Body of pancreas (tissue), 4 donors: ENCODE results near the gene BMP7. TPM values are rescaled to one million over a fixed set of nuclear protein-coding genes. Genes with fewer than 3 reads are reported as not detected.

Source experiments
- ATAC-seq: fragments of 150-250 bp; one replicate; pipeline ENCODE4 v1.9.1; 2016
- DNase-seq, 4 donors: peaks; one replicate each; pipeline ENCODE4 v3.0.0-alpha.2; 2019
- H3K27ac ChIP-seq, 4 donors: fragments of 200-600 bp; sonication (generic); 1 replicate in 3 of 4; 2 replicates in 1 of 4; pipeline versions ENCODE4 v1.5.1 to v1.6.1; 2016 to 2019; ENCODE audit warnings: mild to moderate bottlenecking in 1 of 4, mixed read lengths in 1 of 4, moderate library complexity in 1 of 4
- H3K27me3 ChIP-seq, 2 donors: fragments of 200-600 bp; sonication (generic); one replicate each; pipeline ENCODE4 v1.6.0; 2016; ENCODE audit warnings: mild to moderate bottlenecking in 1 of 2
- H3K36me3 ChIP-seq, 2 donors: fragments of 200-600 bp; sonication (generic); replicated peaks in 1 of 2; 2 replicates each; pipeline ENCODE4 v1.5.1; 2016; ENCODE audit warnings: low read depth in 2 of 2; ENCODE audit not compliant: insufficient read depth in 1 of 2
- H3K4me1 ChIP-seq: fragments of 200-600 bp; sonication (generic); one replicate; pipeline ENCODE4 v1.6.0; 2016
- H3K4me3 ChIP-seq, 2 donors: fragments of 200-600 bp; sonication (generic); 1 replicate in 1 of 2; 2 replicates in 1 of 2; pipeline ENCODE4 v1.5.1; 2016 to 2019
- H3K9me3 ChIP-seq, 3 donors: fragments of 200-600 bp; sonication (generic); 1 replicate in 2 of 3; 2 replicates in 1 of 3; pipeline ENCODE4 v1.5.1; 2016
- POLR2A ChIP-seq, 3 donors: fragments of 450-650 bp; IDR thresholded peaks; one replicate each; pipeline ENCODE4 v1.6.1; 2016; ENCODE audit warnings: antibody characterized with exemption in 3 of 3, mild to moderate bottlenecking in 2 of 3
- WGBS, 2 donors: methylation state at CpG; one replicate each; pipeline ENCODE4 v1.1.5; 2017; 5-methylcytosine and 5-hydroxymethylcytosine counted together
- intact Hi-C: fragments of 100-400 bp; cut with DNase I; formaldehyde crosslinking; loops from one replicate; pipeline ENCODE4 v1.15.1; 2023
- total RNA-seq, 2 donors: library from RNA; depleted of rRNA; stranded (reverse); fragments of >200 nt; gene quantifications; one replicate each; pipeline ENCODE4 v1.1.0, GENCODE V29; 2016
- TF ChIP-seq, protein P1 (sequence below), 7 experiments: fragments of 450-650 bp in 4 of 7; fragments of 200-600 bp in 3 of 7; sonication (generic) in 3 of 7; IDR thresholded peaks; one replicate each; pipeline ENCODE4 v1.5.1; 2016 to 2019; ENCODE audit warnings: antibody characterized with exemption in 7 of 7

The BMP7 gene
- total RNA-seq, 2 donors from 2014 or later = 4.2 TPM; not detected in 1

DNA sequence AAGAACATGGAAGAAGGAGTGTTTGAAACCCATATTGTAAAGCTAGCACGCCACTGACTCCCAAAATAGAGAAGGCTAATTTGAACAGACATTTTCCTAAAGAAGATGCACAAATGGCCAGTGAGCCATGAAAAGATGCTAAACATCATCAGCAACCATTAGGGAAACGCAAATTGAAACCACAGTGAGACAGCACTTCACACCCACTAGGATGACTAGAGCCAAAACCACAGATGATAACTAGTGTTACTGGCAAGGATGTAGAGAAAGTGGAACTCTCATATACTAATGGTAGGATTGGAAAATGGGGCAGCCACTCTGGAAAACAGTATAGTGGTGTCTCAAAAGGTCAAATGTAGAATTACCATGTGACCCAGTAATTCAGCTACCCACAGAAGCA, 58.2 kb downstream of the BMP7 start:
- TF ChIP-seq, protein P1, sequence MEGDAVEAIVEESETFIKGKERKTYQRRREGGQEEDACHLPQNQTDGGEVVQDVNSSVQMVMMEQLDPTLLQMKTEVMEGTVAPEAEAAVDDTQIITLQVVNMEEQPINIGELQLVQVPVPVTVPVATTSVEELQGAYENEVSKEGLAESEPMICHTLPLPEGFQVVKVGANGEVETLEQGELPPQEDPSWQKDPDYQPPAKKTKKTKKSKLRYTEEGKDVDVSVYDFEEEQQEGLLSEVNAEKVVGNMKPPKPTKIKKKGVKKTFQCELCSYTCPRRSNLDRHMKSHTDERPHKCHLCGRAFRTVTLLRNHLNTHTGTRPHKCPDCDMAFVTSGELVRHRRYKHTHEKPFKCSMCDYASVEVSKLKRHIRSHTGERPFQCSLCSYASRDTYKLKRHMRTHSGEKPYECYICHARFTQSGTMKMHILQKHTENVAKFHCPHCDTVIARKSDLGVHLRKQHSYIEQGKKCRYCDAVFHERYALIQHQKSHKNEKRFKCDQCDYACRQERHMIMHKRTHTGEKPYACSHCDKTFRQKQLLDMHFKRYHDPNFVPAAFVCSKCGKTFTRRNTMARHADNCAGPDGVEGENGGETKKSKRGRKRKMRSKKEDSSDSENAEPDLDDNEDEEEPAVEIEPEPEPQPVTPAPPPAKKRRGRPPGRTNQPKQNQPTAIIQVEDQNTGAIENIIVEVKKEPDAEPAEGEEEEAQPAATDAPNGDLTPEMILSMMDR (IDR thresholded peaks at IDR 0.05) = no peak
- no peak for TF ChIP-seq POLR2A (IDR thresholded peaks at IDR 0.05)
- no peak for ATAC-seq
- intact Hi-C loops = no loop called here
- Histone ChIP-seq H3K36me3 (no peaks in the 10 kb centered on the region), H3K27ac (no peak overlapping the region), H3K27me3 (no peaks in the 10 kb centered on the region), H3K4me1 (peaks cover 22% of the 10 kb centered on the region), H3K4me3 (no peak overlapping the region), H3K9me3 (peaks cover 0 to 12% (median 0%) of the 10 kb centered on the region in 3 donors)
- no peak for DNase-seq
- 83 to 89% methylated on average over 2 of the region's 2 CpGs for WGBS, 2 donors

DNA sequence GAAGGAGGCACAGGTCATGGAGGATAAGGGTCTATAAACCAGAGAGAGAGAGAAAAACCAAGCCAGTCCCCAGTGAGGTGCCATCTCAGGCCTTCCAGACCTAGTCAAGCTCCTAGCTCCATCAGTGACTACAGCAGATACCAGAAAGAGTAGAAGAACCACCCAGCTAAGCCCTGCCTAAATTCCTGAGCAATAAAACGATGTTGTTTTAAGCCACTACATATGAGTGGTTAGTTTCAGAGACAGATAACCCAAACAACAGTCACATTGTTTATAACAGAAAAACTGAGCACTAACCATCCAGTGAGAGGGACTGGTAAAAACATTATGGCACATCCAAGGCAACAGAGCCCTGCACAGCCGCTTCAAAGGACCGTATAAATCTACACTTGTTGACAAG, 59.2 kb downstream of the BMP7 start:
- TF ChIP-seq POLR2A (IDR thresholded peaks at IDR 0.05) = no peak
- TF ChIP-seq, protein P1 (IDR thresholded peaks at IDR 0.05) = no peak
- Histone ChIP-seq H3K36me3 (no peaks in the 10 kb centered on the region), H3K9me3 (peaks cover 0 to 12% (median 0%) of the 10 kb centered on the region in 3 donors), H3K27me3 (no peaks in the 10 kb centered on the region), H3K4me1 (peaks cover 20% of the 10 kb centered on the region), H3K4me3 (no peak overlapping the region), H3K27ac (no peak overlapping the region)
- no peak for DNase-seq
- ATAC-seq = no peak
- intact Hi-C loops = no loop called here
- WGBS, 2 donors = 89 to 96% methylated on average over 3 of the region's 3 CpGs

DNA sequence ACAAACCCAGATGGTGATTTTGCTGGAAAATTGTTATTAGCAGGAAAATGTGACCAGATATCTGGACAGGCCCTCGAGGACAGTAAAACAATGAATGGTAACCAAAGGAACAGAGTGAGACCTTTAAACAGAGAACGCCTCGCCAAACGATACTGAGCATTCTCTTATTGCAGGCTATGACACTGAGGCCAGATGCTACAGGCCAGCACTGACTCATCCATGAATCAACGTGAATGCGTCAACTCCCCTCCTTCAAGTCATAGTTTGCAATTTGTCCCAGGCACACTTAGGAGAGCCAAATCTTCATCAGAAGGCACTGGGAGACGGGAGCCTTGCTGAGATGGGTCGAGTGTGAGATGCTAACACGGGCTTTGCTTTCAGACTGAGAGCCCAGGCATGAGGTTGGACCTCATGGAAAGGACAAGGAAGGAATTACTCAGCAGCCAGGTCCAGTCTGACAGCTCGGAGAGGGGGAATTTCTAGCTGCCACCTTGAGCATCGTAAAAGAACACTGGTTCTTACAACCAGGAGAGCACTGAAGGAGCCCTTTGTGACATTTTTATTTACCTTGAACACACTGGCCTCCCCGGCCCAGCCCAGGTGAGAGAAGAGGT, 60.7 kb downstream of the BMP7 start:
- H3K4me3 ChIP-seq = no peak overlapping the region
- no peaks in the 10 kb centered on the region for H3K27me3 ChIP-seq
- no peaks in the 10 kb centered on the region for H3K36me3 ChIP-seq
- intact Hi-C loops = no loop called here
- no peak overlapping the region for H3K27ac ChIP-seq
- H3K9me3 ChIP-seq = peaks cover 0 to 12% (median 0%) of the 10 kb centered on the region in 3 donors
- no peak for TF ChIP-seq POLR2A (IDR thresholded peaks at IDR 0.05)
- 71 to 72% methylated on average over 12 of the region's 12 CpGs for WGBS, 2 donors
- ATAC-seq = no peak
- DNase-seq = no peak
- H3K4me1 ChIP-seq = peaks cover 13% of the 10 kb centered on the region

DNA sequence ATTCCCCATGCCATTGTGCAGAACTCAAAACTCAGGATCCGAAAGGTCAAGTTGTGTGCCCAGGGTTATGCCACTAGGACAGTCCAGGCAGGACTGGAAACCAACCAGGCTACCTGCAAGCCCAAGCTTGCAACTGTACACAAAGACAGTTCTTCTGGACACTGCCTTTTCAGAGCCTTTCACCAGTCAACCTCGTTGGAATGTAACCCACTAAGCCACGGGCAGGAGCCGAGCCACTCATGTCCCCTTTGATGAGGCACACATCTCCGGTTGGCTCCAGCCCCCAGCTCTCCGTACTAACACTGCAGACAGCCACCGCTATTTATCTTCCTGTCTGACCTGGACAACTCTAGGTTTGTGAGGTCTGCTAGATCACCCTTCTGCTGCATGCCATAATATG, 62.5 kb downstream of the BMP7 start:
- Histone ChIP-seq H3K27ac (no peak overlapping the region), H3K4me3 (no peak overlapping the region), H3K9me3 (peaks cover 0 to 12% (median 0%) of the 10 kb centered on the region in 3 donors), H3K27me3 (no peaks in the 10 kb centered on the region), H3K4me1 (no peaks in the 10 kb centered on the region), H3K36me3 (no peaks in the 10 kb centered on the region)
- no peak for TF ChIP-seq POLR2A (IDR thresholded peaks at IDR 0.05)
- TF ChIP-seq, protein P1 (IDR thresholded peaks at IDR 0.05) = no peak
- intact Hi-C loops = no loop called here
- DNase-seq (no peak), ATAC-seq (no peak)
- 74 to 79% methylated on average over 7 of the region's 7 CpGs for WGBS, 2 donors

DNA sequence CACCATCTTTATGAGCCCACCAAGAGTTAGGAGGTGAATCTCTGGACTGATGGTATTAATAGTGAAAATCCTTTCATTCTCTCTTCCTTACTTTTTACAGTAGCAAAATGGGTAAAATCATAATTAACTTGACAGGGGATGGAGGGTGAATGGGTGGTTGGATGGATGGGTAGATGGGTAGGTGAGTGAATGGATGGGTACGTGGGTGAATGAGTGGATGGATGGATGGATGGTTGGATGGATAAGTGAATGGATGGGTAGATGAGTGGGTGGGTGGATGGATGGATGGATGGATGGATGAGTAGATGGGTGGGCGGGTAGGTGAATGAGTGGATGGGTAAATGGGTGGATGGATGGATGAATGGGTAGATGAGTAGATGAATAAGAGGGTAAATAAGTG, 63.2 kb downstream of the BMP7 start:
- intact Hi-C loops = no loop called here
- H3K9me3 ChIP-seq = peaks cover 0 to 12% (median 0%) of the 10 kb centered on the region in 3 donors
- WGBS, 2 donors = 77 to 90% methylated on average over 2 of the region's 2 CpGs
- no peak for DNase-seq
- no peaks in the 10 kb centered on the region for H3K36me3 ChIP-seq
- H3K4me1 ChIP-seq = peaks cover 3% of the 10 kb centered on the region
- H3K4me3 ChIP-seq = no peak overlapping the region
- no peak overlapping the region for H3K27ac ChIP-seq
- no peaks in the 10 kb centered on the region for H3K27me3 ChIP-seq
- ATAC-seq = no peak
- TF ChIP-seq, protein P1 (IDR thresholded peaks at IDR 0.05) = no peak
- no peak for TF ChIP-seq POLR2A (IDR thresholded peaks at IDR 0.05)
